Ascending aorta (tissue), 2 donors: ENCODE data around the gene HES6. TPM values are rescaled to one million over a fixed set of nuclear protein-coding genes. Genes with fewer than 3 reads are reported as not detected.

Experiments used
- DNase-seq, 2 donors: peaks; one replicate each; pipeline ENCODE4 v3.0.0-alpha.2; 2019; ENCODE audit warnings: low spot score in 2 of 2
- H3K27ac ChIP-seq, 2 donors: fragments of 200-600 bp; sonication (generic); one replicate each; pipeline ENCODE4 v1.5.1; 2016 to 2017; ENCODE audit warnings: mild to moderate bottlenecking in 1 of 2
- H3K27me3 ChIP-seq: fragments of 200-600 bp; sonication (generic); one replicate; pipeline ENCODE4 v1.5.1; 2017
- H3K36me3 ChIP-seq, 2 donors: fragments of 200-600 bp; sonication (generic); one replicate each; pipeline ENCODE4 v1.5.1; 2016
- H3K4me1 ChIP-seq, 2 donors: fragments of 200-600 bp; sonication (generic); one replicate each; pipeline ENCODE4 v1.5.1; 2016 to 2017; ENCODE audit warnings: mild to moderate bottlenecking in 1 of 2
- H3K4me3 ChIP-seq, 2 donors: fragments of 200-600 bp; sonication (generic); one replicate each; pipeline ENCODE4 v1.5.1; 2016 to 2017; ENCODE audit warnings: mild to moderate bottlenecking in 1 of 2
- H3K9me3 ChIP-seq, 2 donors: fragments of 200-600 bp; sonication (generic); one replicate each; pipeline ENCODE4 v1.5.1; 2016
- intact Hi-C: fragments of 100-400 bp; cut with DNase I; formaldehyde crosslinking; loops from one replicate; pipeline ENCODE4 v1.15.1; 2023
- total RNA-seq: library from RNA; depleted of rRNA; stranded (reverse); fragments of >200 nt; gene quantifications from one replicate; pipeline ENCODE4 v1.1.0, GENCODE V29; 2016
- TF ChIP-seq, protein P1 (sequence below), 3 experiments: fragments of 200-600 bp in 2 of 3; fragments of 450-650 bp in 1 of 3; sonication (generic) in 2 of 3; IDR thresholded peaks; one replicate each; pipeline ENCODE4 v1.5.1; 2016 to 2019; ENCODE audit warnings: antibody characterized with exemption in 3 of 3, mild to moderate bottlenecking in 1 of 3, moderate library complexity in 1 of 3

The HES6 gene
- total RNA-seq, 1 donor from 2014 or later: 117 TPM

DNA sequence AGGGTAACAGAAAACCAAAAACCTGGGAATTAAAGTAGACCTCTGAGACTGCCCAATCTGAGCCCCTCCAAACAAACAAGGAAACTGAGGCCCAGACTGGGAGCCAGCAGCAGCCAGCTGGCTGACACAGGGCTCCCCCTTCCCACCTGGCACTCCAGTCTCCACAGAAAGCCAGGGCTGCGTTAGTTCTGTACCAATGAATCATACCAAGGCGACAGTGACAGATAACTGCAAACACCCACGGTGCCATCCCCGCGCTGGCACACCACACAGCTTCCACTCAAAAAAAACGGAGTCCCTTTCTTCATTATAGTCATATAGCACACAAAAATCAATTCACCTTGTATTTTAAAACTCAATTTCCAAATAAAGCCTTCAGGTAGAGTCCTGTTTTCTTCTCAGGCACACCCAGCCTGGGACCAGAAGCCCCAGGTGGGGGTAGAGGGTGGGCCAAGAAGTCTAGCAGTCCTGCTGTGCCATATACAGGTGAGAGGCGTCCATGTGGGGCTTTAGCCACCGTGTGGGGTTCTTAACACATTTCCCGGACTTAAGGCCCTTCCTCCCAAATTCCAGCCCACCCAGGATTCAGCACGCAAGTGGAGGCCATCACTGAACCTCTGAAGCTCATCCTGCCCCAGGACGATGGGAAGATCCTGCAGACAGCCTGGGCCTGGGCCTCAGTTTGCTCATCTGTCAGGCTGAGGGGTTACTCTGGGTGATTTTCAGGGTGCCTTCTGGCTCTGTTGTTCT lies 47.3 kb upstream of the HES6 start:
- DNase-seq: no peak
- peaks cover 18 to 36% of the 10 kb centered on the region in 2 donors for H3K4me1 ChIP-seq
- H3K36me3 ChIP-seq: no peaks in the 10 kb centered on the region
- H3K4me3 ChIP-seq: peak overlapping the region; percentile 75 to 86
- TF ChIP-seq, protein P1, sequence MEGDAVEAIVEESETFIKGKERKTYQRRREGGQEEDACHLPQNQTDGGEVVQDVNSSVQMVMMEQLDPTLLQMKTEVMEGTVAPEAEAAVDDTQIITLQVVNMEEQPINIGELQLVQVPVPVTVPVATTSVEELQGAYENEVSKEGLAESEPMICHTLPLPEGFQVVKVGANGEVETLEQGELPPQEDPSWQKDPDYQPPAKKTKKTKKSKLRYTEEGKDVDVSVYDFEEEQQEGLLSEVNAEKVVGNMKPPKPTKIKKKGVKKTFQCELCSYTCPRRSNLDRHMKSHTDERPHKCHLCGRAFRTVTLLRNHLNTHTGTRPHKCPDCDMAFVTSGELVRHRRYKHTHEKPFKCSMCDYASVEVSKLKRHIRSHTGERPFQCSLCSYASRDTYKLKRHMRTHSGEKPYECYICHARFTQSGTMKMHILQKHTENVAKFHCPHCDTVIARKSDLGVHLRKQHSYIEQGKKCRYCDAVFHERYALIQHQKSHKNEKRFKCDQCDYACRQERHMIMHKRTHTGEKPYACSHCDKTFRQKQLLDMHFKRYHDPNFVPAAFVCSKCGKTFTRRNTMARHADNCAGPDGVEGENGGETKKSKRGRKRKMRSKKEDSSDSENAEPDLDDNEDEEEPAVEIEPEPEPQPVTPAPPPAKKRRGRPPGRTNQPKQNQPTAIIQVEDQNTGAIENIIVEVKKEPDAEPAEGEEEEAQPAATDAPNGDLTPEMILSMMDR (IDR thresholded peaks at IDR 0.05): no peak
- peak overlapping the region; percentile 96 to 97 for H3K27ac ChIP-seq
- intact Hi-C loops: loop anchor here (2.0 to 5.0 kb wide), 2 partner anchors 45 to 118 kb away; partner anchors contain the start of gene HES6
- H3K9me3 ChIP-seq: no peaks in the 10 kb centered on the region
- no peaks in the 10 kb centered on the region for H3K27me3 ChIP-seq

DNA sequence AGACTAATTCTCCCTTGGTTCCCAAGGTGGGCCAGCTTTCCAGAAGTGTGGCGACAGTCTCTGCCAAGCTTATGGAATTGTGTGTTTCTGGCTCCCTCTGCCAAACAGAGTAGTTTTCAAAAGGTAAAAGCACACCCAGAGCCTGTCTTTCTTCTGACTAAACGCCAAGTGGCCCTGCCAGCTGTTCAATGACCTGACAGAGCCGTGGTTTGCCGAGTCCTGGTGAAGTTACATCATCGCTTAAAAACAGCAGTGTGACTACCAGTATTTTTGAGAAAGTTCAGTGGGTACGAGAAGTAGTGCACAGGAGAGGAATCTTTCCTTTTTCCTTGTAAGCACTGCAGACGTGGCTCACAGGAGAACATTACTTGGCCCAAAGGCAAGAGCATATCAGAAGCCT lies 46.7 kb upstream of the HES6 start:
- intact Hi-C loops: loop anchor here (2.0 to 5.0 kb wide), 2 partner anchors 44 to 118 kb away; partner anchors contain the start of gene HES6
- H3K4me3 ChIP-seq: peak overlapping the region; percentile 75 to 86
- H3K9me3 ChIP-seq: no peaks in the 10 kb centered on the region
- no peaks in the 10 kb centered on the region for H3K36me3 ChIP-seq
- H3K27ac ChIP-seq: peak overlapping the region; percentile 96 to 97
- TF ChIP-seq, protein P1 (IDR thresholded peaks at IDR 0.05): no peak
- H3K4me1 ChIP-seq: peaks cover 18 to 36% of the 10 kb centered on the region in 2 donors
- no peaks in the 10 kb centered on the region for H3K27me3 ChIP-seq
- DNase-seq: peak; percentile 56 to 94

DNA sequence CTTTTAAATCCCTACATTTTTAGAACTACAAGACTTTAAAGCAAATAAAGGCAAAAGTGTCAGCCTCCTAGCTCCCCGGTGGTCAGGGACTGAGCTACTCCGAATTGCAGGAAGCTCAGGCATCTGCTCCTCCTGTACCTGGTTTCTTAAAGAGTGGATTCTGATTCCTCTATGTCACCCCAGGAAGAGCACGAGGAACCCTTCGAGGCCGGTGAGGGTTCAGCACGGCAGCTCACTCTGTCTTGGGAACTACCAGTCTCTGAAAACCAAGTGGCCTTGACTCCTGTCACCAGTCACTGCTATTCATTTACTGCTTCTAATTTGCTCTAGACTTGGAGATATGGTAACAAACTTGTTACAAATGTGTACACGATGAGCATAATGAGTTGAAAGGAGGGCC lies 46.3 kb upstream of the HES6 start:
- Histone ChIP-seq H3K27me3 (no peaks in the 10 kb centered on the region), H3K4me3 (peak overlapping the region; percentile 7 to 75), H3K36me3 (no peaks in the 10 kb centered on the region), H3K27ac (peak overlapping the region; percentile 96 to 97), H3K4me1 (peaks cover 18 to 36% of the 10 kb centered on the region in 2 donors), H3K9me3 (no peaks in the 10 kb centered on the region)
- TF ChIP-seq, protein P1 (IDR thresholded peaks at IDR 0.05): no peak
- intact Hi-C loops: loop anchor here (2.0 to 5.0 kb wide), 2 partner anchors 44 to 117 kb away; partner anchors contain the start of gene HES6
- no peak for DNase-seq

DNA sequence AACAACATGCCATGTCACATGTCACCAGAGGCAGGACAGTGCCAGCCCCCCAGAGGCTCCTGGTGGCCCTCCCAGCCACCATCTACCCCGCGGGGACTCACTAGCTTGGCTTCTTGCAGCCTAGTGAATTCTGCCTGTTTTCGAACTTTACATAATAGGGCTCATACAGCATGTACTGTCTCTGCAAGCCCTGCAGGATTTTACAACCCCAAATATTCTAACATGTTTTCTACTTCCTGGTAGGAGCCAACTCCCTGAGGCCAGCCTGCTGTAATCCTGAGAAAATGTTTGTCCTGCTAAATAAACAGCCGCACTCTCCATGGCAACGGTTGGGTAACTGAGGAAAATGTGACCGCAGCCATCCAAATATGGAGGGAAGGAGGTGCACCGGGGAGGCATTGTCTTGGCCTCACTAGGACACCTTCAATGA lies 45.8 kb upstream of the HES6 start:
- Histone ChIP-seq H3K4me1 (peaks cover 18 to 36% of the 10 kb centered on the region in 2 donors), H3K4me3 (peak overlapping the region in 1 of 2 donors; percentile 75), H3K27me3 (no peaks in the 10 kb centered on the region), H3K27ac (peak overlapping the region; percentile 96 to 97), H3K9me3 (no peaks in the 10 kb centered on the region), H3K36me3 (no peaks in the 10 kb centered on the region)
- intact Hi-C loops: loop anchor here (2.0 to 5.0 kb wide), 2 partner anchors 43 to 117 kb away; partner anchors contain the start of gene HES6
- TF ChIP-seq, protein P1 (IDR thresholded peaks at IDR 0.05): no peak
- DNase-seq: peak; percentile 65 to 95

DNA sequence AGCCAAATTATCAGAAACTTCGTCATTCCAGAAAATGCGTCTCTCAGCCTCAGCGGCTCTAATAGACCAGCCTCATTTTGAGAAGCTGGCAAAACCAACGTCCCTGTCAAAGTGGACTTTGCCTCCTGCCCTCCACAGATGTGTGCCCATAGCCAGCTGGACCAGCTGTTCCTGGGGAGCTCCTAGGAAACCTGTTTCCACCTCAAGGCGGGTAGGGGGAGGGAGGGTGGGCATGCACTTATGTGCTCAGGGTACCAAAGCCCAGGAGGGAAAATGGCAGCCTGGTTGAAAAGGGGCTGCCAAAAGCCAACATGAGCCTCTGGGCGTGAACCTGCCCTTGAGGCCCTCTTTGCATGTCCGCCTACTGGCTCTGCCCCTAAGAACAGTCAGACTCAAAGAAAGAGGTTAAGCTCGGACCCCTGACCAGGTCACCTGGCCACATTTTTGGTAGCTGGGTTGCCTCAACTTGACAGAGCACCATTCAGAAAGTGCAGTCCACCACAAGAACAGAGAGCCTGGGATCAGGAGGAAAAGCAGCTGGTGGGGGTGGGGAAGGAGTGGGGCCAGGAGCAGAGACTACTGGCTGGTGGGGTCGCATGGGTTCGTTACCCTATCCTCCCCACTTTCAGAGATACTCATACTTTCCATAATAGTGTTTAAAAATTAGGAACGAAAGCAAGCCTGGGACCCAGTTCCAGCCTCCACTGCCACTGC lies 45.1 kb upstream of the HES6 start:
- Histone ChIP-seq H3K36me3 (no peaks in the 10 kb centered on the region), H3K4me1 (peaks cover 18 to 36% of the 10 kb centered on the region in 2 donors), H3K27ac (peak overlapping the region; percentile 96 to 97), H3K4me3 (peak overlapping the region in 1 of 2 donors; percentile 33), H3K9me3 (no peaks in the 10 kb centered on the region), H3K27me3 (no peaks in the 10 kb centered on the region)
- intact Hi-C loops: loop anchor here (5.0 kb wide), 1 partner anchor 43 kb away; the partner anchor contains the start of gene HES6
- no peak for DNase-seq
- TF ChIP-seq, protein P1 (IDR thresholded peaks at IDR 0.05): no peak
